C4-2B (cell line): ENCODE results near the gene FGFRL1.

Experiments
- CTCF ChIP-seq: fragments of 450-650 bp; conservative IDR thresholded peaks from 2 replicates; pipeline ENCODE4 v1.5.1; 2017; ENCODE audit warnings: mild to moderate bottlenecking
- ZFX ChIP-seq: fragments of 450-650 bp; IDR thresholded peaks from 2 replicates; pipeline ENCODE4 v1.6.1; 2017

- TF ChIP-seq CTCF: no peak
- TF ChIP-seq ZFX: no peak
Observed at GRCh38 chr4:970046-970745, 41.2 kb upstream of the FGFRL1 start.
